H9 (cell line): ENCODE measurements around the gene PDK2. TPM values are rescaled to one million over a fixed set of nuclear protein-coding genes. Genes with fewer than 3 reads are reported as not detected.

Experiments used
- DNase-seq: peaks from one replicate; pipeline ENCODE4 v3.0.0-alpha.2; 2017
- H2AFZ ChIP-seq: one replicate; pipeline ENCODE4 v1.6.1; 2013; ENCODE audit warnings: mild to moderate bottlenecking, low read length, control low read depth, moderate library complexity
- H2AK5ac ChIP-seq: 2 replicates; pipeline ENCODE4 v1.6.1; 2013; ENCODE audit warnings: low read length, control low read depth, mixed read lengths; ENCODE audit not compliant: insufficient read length
- H2BK120ac ChIP-seq: one replicate; pipeline ENCODE4 v1.6.1; 2013; ENCODE audit warnings: low read depth, mild to moderate bottlenecking, low read length, control low read depth, inconsistent platforms; ENCODE audit not compliant: poor library complexity, severe bottlenecking
- H2BK12ac ChIP-seq: 2 replicates; pipeline ENCODE4 v1.6.1; 2013; ENCODE audit warnings: low read length, control low read depth, mixed read lengths, low read depth; ENCODE audit not compliant: insufficient read length
- H2BK15ac ChIP-seq: 2 replicates; pipeline ENCODE4 v1.6.1; 2013; ENCODE audit warnings: low read depth, low read length, control low read depth
- H2BK20ac ChIP-seq: one replicate; pipeline ENCODE4 v1.6.1; 2013; ENCODE audit warnings: low read depth, mild to moderate bottlenecking, low read length, control low read depth, inconsistent platforms; ENCODE audit not compliant: poor library complexity, severe bottlenecking
- H2BK5ac ChIP-seq: 2 replicates; pipeline ENCODE4 v1.6.1; 2013; ENCODE audit warnings: low read length, control low read depth, mixed read lengths; ENCODE audit not compliant: insufficient read length
- H3K14ac ChIP-seq: 2 replicates; pipeline ENCODE4 v1.6.1; 2013; ENCODE audit warnings: low read length, control low read depth; ENCODE audit not compliant: insufficient read depth
- H3K18ac ChIP-seq: 2 replicates; pipeline ENCODE4 v1.6.1; 2013; ENCODE audit warnings: low read depth, mild to moderate bottlenecking, mixed read lengths, low read length, control low read depth; ENCODE audit not compliant: insufficient read length
- H3K23ac ChIP-seq: 2 replicates; pipeline ENCODE4 v1.6.1; 2013; ENCODE audit warnings: low read length, control low read depth, mixed read lengths, low read depth; ENCODE audit not compliant: insufficient read length
- H3K23me2 ChIP-seq: 2 replicates; pipeline ENCODE4 v1.6.1; 2013; ENCODE audit warnings: low read depth, mild to moderate bottlenecking, mixed read lengths, low read length, control low read depth; ENCODE audit not compliant: insufficient read length, poor library complexity, severe bottlenecking
- H3K27ac ChIP-seq: 2 replicates; pipeline ENCODE4 v1.5.1; 2013; ENCODE audit warnings: low read length, control low read depth, mixed read lengths, low read depth; ENCODE audit not compliant: insufficient read length
- H3K27me3 ChIP-seq: 2 replicates; pipeline ENCODE4 v1.6.1; 2013; ENCODE audit warnings: low read length, control low read depth, inconsistent platforms; ENCODE audit not compliant: insufficient read depth
- H3K4ac ChIP-seq: 2 replicates; pipeline ENCODE4 v1.6.1; 2013; ENCODE audit warnings: low read depth, mild to moderate bottlenecking, control low read depth, inconsistent platforms, low read length, moderate library complexity
- H3K4me1 ChIP-seq: 2 replicates; pipeline ENCODE4 v1.6.1; 2013; ENCODE audit warnings: low read length, control low read depth, inconsistent platforms; ENCODE audit not compliant: insufficient read depth
- H3K4me2 ChIP-seq: 2 replicates; pipeline ENCODE4 v1.6.1; 2013; ENCODE audit warnings: low read length, control low read depth, mixed read lengths; ENCODE audit not compliant: insufficient read length, insufficient read depth
- H3K56ac ChIP-seq: 2 replicates; pipeline ENCODE4 v1.6.1; 2013; ENCODE audit warnings: low read depth, mild to moderate bottlenecking, mixed read lengths, low read length, control low read depth; ENCODE audit not compliant: insufficient read length
- H3K79me1 ChIP-seq: 2 replicates; pipeline ENCODE4 v1.6.1; 2013; ENCODE audit warnings: low read depth, mild to moderate bottlenecking, moderate library complexity, low read length, control low read depth, inconsistent platforms; ENCODE audit not compliant: insufficient read depth, poor library complexity, severe bottlenecking
- H3K79me2 ChIP-seq: 2 replicates; pipeline ENCODE4 v1.6.1; 2013; ENCODE audit warnings: low read length, control low read depth, inconsistent platforms; ENCODE audit not compliant: insufficient read depth
- H3K9ac ChIP-seq: 2 replicates; pipeline ENCODE4 v1.6.1; 2013; ENCODE audit warnings: low read length, control low read depth, mixed read lengths; ENCODE audit not compliant: insufficient read length; ENCODE audit errors: extremely low read depth
- H3K9me3 ChIP-seq: one replicate; pipeline ENCODE4 v1.6.1; 2013; ENCODE audit warnings: low read depth, low read length, inconsistent platforms; ENCODE audit not compliant: control insufficient read depth
- H3T11ph ChIP-seq: one replicate; pipeline ENCODE4 v1.6.1; 2013; ENCODE audit warnings: mild to moderate bottlenecking, low read length, control low read depth, inconsistent platforms
- H4K20me1 ChIP-seq: one replicate; pipeline ENCODE4 v1.6.1; 2013; ENCODE audit not compliant: control insufficient read depth, insufficient read length, insufficient read depth
- H4K5ac ChIP-seq: 2 replicates; pipeline ENCODE4 v1.6.1; 2013; ENCODE audit warnings: low read depth, mild to moderate bottlenecking, mixed read lengths, low read length, control low read depth; ENCODE audit not compliant: insufficient read length
- H4K8ac ChIP-seq: replicated peaks from 2 replicates; pipeline ENCODE4 v1.6.1; 2013; ENCODE audit warnings: low read length, control low read depth, mixed read lengths, low read depth; ENCODE audit not compliant: insufficient read length
- H4K91ac ChIP-seq: 2 replicates; pipeline ENCODE4 v1.6.1; 2013; ENCODE audit warnings: low read depth, mild to moderate bottlenecking, moderate library complexity, mixed read lengths, low read length, control low read depth; ENCODE audit not compliant: insufficient read length
- H3K27ac Mint-ChIP-seq, 3 experiments: 2 replicates in 2 of 3; 3 replicates in 1 of 3; pipeline ENCODE4 v1.8.0; 2020 to 2021; ENCODE audit warnings: mixed read lengths in 3 of 3, mild to moderate bottlenecking in 1 of 3, moderate library complexity in 1 of 3
- H3K27me3 Mint-ChIP-seq: 2 replicates; pipeline ENCODE4 v1.8.0; 2021; ENCODE audit warnings: low read depth, mild to moderate bottlenecking, moderate library complexity, mixed read lengths
- H3K36me3 Mint-ChIP-seq, 3 experiments: 2 replicates in 2 of 3; 3 replicates in 1 of 3; pipeline ENCODE4 v1.8.0; 2020 to 2021; ENCODE audit warnings: low read depth in 3 of 3, mixed read lengths in 3 of 3; ENCODE audit not compliant: insufficient read depth in 1 of 3
- H3K4me1 Mint-ChIP-seq, 2 experiments: 2 replicates each; pipeline ENCODE4 v1.8.0; 2020; ENCODE audit warnings: mixed read lengths in 2 of 2
- H3K4me3 Mint-ChIP-seq, 2 experiments: 2 replicates in 1 of 2; 3 replicates in 1 of 2; pipeline ENCODE4 v1.8.0; 2020 to 2021; ENCODE audit warnings: mild to moderate bottlenecking in 2 of 2, mixed read lengths in 2 of 2, moderate library complexity in 1 of 2
- H3K9me3 Mint-ChIP-seq, 2 experiments: 2 replicates in 1 of 2; 3 replicates in 1 of 2; pipeline ENCODE4 v1.8.0; 2020; ENCODE audit warnings: mild to moderate bottlenecking in 2 of 2, mixed read lengths in 2 of 2, moderate library complexity in 1 of 2
- WGBS: extraction: QIAGEN DNeasy Blood & Tissue Kit; methylation state at CpG from one replicate; pipeline ENCODE4 v1.1.7; 2013; ENCODE audit warnings: missing lambda C conversion rate, low lambda C conversion rate, mixed read lengths; ENCODE audit not compliant: insufficient read length; ENCODE audit errors: extremely low coverage; 5-methylcytosine and 5-hydroxymethylcytosine counted together
- total RNA-seq: library from RNA; stranded (reverse); gene quantifications from 2 replicates; pipeline ENCODE4 v1.2.1, GENCODE V29; 2021
- TF ChIP-seq, protein P1 (sequence below): fragments of 200-600 bp; sonication (generic); conservative IDR thresholded peaks from 3 replicates; pipeline ENCODE4 v1.8.0; 2021; ENCODE audit warnings: antibody characterized with exemption, mild to moderate bottlenecking

The PDK2 gene
- total RNA-seq, 1 experiment from 2014 or later: 19.9 TPM

DNA sequence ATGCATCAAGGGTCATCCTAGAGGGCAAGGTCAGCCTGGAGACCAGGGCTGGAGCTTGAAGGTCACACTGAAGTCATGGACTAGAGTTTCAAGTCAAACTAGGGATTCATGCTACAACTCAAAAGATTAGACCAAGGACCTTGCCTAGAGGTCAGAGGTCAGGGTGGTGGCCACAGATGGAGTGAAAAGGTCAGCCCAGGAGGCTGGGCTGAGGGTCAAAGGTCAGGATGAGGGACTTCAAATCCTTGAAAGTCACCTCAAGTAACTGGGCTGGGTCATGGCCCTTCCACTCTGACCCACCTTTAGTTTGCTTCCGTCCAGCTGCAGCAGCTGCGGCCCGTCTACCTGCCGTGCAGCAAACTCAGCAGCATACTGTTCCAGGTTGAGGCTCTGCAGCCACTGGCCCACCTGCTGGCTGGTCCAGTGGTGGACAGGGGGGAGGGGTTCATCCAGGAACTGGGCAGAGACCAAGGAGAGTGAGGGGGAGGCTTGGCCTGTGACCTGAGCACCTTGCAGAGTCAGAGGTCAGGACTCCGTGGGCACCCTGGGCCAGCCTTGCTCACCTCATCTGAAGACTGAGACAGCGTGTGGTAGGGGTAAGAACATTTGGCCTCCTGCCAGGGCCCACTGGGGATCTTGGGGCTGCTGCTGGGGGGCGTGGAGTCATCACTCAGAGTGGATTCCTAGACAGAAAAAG, 18.6 kb downstream of the PDK2 start:
- H3K4me1 ChIP-seq: peaks cover 9% of the 10 kb centered on the region; the same call in 1 of the 2 replicates
- H2BK120ac ChIP-seq: no peak overlapping the region
- no peak overlapping the region for H3K27ac ChIP-seq
- no peak overlapping the region for H3T11ph ChIP-seq
- WGBS: no CpG with 5 or more reads among the region's 7 CpGs
- no peak overlapping the region for H4K8ac ChIP-seq
- DNase-seq: no peak
- no peak overlapping the region for H3K18ac ChIP-seq
- H2AFZ ChIP-seq: no peak overlapping the region
- H3K23ac ChIP-seq: no peak overlapping the region
- H2AK5ac ChIP-seq: no peak overlapping the region
- no peaks in the 10 kb centered on the region for H4K20me1 ChIP-seq
- H4K91ac ChIP-seq: no peak overlapping the region
- H3K4me1 Mint-ChIP-seq: peaks cover 16 to 26% of the 10 kb centered on the region in 2 experiments
- no peak overlapping the region for H2BK15ac ChIP-seq
- no peak overlapping the region for H4K5ac ChIP-seq
- no peak overlapping the region for H3K56ac ChIP-seq
- no peak overlapping the region for H2BK5ac ChIP-seq
- H2BK20ac ChIP-seq: no peak overlapping the region
- H3K4me2 ChIP-seq: no peak overlapping the region
- TF ChIP-seq, protein P1, sequence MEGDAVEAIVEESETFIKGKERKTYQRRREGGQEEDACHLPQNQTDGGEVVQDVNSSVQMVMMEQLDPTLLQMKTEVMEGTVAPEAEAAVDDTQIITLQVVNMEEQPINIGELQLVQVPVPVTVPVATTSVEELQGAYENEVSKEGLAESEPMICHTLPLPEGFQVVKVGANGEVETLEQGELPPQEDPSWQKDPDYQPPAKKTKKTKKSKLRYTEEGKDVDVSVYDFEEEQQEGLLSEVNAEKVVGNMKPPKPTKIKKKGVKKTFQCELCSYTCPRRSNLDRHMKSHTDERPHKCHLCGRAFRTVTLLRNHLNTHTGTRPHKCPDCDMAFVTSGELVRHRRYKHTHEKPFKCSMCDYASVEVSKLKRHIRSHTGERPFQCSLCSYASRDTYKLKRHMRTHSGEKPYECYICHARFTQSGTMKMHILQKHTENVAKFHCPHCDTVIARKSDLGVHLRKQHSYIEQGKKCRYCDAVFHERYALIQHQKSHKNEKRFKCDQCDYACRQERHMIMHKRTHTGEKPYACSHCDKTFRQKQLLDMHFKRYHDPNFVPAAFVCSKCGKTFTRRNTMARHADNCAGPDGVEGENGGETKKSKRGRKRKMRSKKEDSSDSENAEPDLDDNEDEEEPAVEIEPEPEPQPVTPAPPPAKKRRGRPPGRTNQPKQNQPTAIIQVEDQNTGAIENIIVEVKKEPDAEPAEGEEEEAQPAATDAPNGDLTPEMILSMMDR: no peak
- H3K9ac ChIP-seq: no peak overlapping the region
- no peaks in the 10 kb centered on the region for H3K23me2 ChIP-seq
- H3K79me1 ChIP-seq: no peaks in the 10 kb centered on the region
- H2BK12ac ChIP-seq: no peak overlapping the region
- H3K79me2 ChIP-seq: no peaks in the 10 kb centered on the region
- no peak overlapping the region for H3K14ac ChIP-seq
- no peaks in the 10 kb centered on the region; the same call in 1 of the 2 replicates for H3K27me3 ChIP-seq
- H3K4me3 Mint-ChIP-seq: no peak overlapping the region
- no peak overlapping the region for H3K4ac ChIP-seq
- H3K36me3 Mint-ChIP-seq: peaks cover 0 to 12% (median 2%) of the 10 kb centered on the region in 3 experiments; a peak in 3 of 7 replicates
- H3K9me3 ChIP-seq: no peaks in the 10 kb centered on the region
- peaks cover 32% of the 10 kb centered on the region for H3K27me3 Mint-ChIP-seq
- H3K27ac Mint-ChIP-seq: no peak overlapping the region; a peak in 1 of 7 replicates
- H3K9me3 Mint-ChIP-seq: no peaks in the 10 kb centered on the region; a peak in 1 of 5 replicates
